Fibroblast of upper back skin (primary cell): Measurements from ENCODE around the gene ARHGEF16.
A peak's percentile ranks its signal among the peaks of the same experiment; 100 is the strongest.

Source experiments
- DNase-seq: peaks from one replicate; pipeline ENCODE4 v3.0.0-alpha.2; 2013

The ARHGEF16 gene

DNA sequence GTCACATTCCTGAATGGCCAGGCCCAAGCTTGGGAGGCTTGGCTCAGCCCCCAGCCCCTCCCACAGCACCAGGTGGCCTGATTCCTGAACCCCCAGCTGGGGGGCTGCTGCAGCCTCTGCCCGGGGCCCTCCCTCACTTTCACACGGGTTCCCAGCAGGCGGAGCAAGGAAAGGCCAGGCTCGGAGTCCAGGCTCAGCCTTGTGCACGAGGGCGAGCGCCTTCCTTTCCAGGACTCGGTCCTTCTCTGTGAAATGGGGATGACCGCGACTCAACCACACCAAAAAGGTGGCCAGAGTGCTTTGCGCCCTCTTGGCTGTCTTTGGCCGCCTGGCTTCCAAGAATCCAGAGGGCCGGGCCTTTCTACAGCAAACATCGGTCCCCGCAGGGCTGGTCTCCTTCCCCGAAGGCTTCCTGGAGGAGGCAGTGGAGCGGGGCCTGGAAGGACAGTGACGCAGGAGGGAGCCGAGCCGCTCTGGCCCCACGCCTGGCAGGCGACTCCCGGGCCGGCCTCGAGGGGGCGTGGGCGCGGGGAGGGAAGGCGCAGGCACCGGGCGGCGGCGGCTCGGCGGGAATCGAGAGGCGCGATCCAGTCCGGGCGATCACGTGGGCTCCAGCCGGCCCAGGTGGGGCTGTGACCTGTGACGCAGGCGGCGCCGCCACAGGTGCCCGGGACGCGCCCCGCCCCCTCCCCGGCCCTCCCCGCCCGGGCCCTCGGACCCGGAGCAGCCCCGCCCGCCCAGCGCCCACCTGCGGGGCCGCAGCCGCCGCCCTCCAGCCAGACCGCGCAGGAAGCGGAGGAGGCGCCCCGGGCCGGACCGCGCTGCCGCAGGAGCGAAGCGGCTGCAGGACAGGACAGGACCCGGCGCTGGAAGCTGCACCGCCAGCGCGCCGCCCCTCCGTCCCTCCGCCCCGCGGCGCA is at the start of gene ARHGEF16:
TSS of gene ARHGEF16 (plus strand) at position 775 of the 920 bp plus-strand sequence. CDS start 8,420 bp downstream, outside the sequence.
- DNase-seq, result peak; percentile 12

DNA sequence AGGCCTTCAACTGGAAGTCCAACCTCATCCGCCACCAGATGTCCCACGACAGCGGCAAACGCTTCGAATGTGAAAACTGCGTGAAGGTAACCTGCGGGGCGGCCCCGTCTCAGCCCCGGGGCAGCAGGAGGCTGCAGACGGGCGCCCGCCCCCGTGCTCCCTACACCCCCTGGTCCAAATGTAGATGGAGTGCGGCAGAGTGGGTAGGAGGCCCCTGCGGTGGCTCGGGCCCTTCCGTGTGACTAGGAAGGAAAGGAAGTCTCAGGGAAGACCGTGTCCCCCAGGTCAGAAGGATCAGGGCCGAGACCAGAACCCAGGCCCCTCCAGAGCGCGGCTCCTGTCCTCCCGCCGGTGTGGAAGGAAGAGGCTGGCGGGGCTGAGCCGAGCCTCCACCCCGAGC is 49.7 kb upstream of the ARHGEF16 start:
- DNase-seq, result no peak

DNA sequence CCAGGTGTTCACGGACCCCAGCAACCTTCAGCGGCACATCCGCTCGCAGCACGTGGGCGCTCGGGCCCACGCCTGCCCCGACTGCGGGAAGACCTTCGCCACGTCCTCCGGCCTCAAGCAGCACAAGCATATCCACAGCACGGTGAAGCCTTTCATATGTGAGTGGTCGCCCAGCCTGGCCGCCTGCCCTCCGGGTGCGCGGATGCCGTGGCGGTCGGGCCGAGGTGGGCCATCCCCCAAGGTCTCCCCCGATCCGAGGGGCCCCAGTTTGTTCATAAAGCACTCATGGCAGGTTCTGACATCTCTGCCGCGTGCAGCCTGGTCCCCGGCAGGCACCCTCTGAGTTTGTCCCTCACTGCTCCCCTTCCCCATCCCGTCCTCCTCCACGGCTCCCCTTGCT is 49.0 kb upstream of the ARHGEF16 start:
- DNase-seq, result no peak

DNA sequence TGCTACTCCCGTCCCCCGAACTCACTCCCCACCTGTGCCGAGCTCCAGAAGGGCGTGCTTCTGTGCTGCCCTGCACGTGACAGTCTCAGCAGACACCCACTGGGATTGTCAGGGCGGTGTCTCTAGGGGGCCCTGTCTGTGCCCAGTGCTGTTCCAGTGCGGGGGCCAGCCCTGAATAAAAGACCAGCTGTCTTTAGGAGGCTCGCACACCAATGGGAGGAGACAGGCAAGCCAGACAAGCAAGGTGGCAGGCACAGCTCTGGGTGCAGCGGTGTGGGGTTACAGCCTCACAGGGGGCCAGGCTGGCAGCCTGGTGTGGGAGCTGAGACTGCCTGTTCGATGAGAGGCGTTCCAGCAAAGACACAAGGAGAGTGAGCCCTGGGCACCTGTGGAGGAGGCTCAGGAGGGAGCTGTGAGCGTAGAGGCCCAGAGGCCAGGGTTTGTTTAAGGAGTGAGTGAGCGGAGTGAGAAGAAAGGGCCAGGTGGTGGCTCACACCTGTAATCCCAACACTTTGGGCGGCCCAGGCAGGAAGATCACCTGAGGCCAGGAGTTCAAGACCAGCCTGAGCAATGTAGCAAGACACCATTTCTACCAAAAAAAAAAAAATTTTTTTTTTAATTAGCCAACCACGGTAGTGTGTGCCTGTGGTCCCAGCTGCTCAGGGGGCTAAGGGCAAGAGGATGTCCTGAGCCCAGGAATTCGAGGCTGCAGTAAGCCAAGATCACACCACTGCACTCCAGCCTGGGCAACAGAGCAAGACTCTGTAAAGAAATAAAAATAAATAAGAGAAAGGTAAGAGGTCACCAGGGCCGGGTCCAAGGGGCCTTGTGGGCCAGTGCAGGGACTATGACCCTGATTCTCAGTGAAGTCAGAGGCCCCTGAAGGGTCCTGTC is 48.2 kb upstream of the ARHGEF16 start:
- no peak for DNase-seq

DNA sequence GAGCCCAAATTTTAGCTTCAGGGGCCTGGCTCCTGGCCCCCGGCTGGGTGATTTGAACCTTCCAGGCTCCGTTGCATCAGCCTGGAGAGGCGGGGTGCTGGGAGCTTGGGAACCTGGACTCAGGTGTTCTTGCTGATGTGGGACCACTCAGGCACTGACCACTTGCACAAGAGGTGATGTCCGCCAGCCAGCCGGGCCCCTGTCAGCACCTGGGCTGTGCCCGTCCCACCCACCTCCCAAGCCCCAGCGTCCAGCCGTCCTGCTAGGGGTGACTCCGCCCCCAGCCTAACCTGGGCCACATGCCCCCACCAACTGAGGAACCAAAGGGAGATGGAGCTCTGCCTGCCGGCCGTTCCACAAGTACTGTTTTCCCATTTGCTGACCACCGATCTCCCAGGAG is 47.4 kb upstream of the ARHGEF16 start:
- no peak for DNase-seq

DNA sequence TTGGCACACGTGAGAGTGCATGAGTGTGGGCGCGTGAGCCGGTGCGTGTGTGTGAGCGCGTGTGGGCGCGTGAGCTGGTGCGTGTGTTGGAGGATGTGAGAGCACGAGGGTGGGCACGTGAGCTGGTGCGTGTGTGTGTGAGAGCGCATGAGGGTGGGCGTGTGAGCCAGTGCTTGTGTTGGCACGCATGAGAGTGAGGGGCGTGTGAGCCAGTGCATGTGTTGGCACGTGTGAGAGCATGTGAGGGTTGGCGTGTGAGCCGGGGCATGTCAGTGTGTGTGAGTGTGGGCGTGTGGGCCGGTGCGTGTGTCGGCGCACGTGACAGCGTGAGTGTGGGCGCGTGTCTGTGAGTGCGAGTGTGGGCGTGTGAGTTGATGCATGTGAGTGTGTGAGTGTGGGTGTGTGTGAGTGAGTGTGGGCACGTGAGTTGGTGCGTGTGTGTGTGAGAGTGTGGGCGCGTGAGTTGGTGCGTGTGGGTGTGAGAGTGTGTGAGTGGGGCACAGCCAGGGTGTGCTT is 45.7 kb upstream of the ARHGEF16 start:
- DNase-seq, result no peak

DNA sequence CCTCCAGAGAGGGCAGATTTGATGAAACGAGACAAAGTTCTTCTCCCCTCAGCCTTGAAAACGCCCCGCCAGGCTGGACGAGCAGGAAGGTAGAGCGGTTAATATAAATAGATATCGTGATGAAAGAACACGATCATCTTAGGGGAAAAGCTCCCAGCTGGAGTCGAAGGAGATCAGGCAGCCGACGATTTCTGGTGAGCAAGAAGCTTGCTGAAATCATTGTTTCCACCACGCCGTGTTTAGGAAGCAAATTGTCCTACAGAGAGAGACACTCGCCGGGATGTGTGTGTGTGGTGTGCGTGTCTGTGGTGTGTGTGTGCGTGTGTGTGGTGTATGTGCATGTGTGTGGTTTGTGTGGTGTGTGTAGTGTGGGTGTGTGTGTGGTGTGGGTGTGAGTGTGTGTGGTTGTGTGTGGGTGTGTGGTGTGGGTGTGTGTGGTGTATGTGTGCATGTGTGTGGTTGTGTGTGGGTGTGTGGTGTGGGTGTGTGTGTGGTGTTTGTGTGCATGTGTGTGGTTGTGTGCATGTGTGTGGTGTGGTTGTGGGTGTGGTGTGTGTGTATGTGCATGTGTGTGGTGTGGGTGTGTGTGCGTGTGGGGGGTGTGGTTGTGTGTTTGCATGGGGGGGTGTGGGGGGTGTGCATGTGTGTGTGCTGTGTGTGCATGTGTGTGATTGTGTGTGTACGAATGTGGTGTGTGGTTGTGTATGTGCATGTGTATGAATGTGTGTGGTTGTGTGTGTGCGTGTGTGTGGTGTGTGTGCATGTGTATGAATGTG is 44.9 kb upstream of the ARHGEF16 start:
- no peak for DNase-seq

DNA sequence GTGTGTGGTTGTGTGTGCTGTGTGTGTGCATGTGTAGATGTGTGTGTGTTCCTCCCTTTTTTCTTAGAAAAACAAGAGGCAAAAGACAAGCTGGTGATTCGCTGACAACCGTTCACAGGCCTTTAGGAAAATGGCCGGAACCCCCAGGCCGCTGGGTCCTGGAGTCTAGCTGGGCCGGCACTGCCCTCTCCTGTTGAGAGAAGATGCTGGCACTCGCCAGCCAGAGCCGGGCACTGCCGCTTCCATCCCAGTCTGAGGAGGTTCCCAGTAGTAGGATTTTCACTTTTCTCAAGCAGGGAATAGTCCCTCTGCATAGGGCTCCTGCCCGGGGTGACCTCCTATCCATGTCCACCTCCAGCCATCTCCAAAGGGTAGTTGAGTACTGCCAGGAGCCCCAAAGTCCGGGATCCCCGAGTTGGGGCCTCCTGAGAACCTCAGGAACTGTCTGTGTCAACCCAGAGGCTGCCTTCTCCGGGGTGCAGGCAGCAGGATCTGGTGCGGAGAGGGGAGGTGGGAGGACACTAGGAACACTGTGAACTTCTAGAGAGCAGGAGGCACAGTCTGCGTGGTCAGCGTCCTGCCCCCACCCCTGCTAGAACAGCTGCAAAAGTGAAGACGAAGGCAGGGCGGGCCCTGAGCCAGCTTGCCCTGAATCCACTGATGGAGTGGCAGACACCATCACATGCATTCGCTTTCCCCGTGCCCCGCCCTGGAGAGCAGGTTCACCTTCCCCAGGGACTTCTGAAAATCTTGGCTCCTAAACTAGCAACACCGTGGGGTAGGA is 44.1 kb upstream of the ARHGEF16 start:
- peak; percentile 66 for DNase-seq

DNA sequence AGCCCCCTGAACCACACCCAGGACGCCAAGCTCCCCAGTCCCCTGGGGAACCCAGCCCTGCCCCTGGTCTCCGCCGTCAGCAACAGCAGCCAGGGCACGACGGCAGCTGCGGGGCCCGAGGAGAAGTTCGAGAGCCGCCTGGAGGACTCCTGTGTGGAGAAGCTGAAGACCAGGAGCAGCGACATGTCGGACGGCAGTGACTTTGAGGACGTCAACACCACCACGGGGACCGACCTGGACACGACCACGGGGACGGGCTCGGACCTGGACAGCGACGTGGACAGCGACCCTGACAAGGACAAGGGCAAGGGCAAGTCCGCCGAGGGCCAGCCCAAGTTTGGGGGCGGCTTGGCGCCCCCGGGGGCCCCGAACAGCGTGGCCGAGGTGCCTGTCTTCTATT is 42.7 kb upstream of the ARHGEF16 start:
- no peak for DNase-seq

DNA sequence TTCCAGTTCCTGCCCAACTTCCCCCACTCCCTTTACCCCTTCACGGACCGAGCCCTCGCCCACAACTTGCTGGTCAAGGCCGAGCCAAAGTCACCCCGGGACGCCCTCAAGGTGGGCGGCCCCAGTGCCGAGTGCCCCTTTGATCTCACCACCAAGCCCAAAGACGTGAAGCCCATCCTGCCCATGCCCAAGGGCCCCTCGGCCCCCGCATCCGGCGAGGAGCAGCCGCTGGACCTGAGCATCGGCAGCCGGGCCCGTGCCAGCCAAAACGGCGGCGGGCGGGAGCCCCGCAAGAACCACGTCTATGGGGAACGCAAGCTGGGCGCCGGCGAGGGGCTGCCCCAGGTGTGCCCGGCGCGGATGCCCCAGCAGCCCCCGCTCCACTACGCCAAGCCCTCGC is 42.1 kb upstream of the ARHGEF16 start:
- no peak for DNase-seq

DNA sequence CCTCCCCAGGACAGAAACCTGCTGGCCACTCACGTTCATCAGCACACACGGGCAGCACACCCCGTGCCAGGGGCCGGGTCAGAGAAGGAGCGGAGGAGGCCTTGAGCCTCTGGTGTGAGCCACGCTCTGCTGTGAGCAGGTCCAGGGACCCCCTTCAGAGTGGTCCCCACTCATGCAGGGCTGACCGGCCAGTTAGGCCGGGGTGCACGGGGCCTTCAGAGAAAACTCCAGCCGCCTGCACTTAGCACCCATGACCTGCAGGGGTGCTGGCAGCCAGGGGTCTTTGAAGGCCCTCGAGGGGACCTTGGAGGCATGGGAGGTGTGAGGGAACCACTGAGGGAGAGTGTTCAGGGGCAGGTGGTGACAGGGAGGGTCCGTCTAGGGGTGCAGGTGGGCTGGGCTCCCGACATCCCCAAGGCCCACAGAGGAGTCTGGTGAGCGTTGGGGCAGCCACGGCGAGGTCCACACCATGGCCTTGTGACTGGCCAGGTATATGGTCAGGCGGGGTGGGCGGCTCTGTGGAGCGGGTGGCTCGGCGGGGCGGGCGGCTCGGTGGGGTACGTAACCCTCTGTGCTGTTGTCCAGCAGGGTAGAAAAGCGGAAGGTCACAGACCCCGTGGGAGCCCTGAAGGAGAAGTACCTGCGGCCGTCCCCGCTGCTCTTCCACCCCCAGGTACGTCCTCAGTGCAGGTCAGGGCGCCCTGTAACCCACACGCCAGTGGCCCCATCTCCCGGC is 40.3 kb upstream of the ARHGEF16 start:
- DNase-seq, result no peak

DNA sequence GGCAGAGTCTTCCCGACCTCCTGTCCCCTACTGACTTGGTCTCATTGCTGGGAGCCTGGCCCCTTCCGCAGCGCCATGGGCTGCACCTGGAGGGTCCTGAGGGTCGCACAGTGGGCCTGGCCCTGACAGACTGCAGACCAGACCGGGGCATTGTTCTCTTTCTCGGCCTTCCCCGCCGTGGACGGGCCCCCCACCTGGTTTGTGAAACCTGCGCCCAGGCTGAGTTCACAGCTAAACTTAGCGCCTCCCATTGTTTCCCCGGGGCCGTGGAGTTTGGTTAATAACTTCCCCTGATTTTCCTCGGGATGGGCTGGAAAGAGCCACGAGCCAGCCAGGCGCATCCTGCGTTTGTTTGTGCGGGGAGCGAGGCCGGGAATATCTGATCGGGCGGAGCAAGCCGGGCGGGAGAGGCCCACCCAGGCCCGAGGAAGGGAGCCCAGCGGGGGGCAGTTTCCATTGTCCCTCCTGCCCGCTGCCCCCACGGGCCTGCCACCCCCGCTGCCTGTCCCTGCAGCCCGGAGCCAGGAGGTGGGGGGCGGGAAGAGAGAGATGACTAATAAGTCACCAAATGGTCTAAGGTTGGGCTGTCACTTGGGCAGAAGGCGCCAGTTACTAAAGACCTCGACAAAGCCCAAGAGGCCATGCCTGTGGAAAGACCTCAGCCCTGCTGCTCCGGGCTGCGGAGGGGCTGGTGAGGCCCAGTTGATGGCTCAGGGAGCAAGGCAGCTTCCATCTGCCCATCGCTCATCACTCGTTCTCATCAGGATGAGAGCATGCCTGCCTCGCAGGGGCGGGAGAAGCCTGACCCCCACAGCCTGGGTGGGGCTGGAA is 39.0 kb upstream of the ARHGEF16 start:
- DNase-seq, result no peak

DNA sequence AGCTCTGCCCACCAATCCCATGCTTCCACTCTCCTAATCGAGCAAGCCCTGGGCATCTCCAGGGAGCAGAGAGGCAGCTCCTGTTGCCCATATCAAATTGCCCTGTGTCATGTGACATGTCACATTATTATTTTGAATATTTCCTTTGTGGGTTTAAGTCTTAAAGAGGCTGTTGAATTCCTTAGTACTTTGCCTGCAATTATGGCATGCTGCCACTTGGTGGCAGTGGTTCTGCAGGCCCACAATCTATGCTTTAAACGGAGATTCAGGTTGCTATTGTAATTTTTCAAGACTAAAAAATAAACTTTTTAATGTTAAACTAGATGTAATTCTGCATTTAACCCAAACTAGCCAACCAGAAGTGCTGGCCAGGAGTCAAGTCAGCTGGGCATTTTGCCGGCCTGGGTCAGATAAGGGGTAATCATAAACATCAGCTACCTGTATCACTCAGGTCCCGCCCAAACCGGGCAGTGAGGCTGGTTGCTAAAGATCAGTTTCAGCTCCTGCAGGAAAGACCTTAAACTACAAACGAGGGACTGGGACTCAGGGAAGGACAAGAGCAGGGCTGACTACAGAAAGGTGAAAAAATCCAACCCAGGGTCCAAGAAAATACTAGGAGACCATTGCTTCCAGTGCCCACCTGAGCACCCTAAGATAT is 37.3 kb upstream of the ARHGEF16 start:
- no peak for DNase-seq

DNA sequence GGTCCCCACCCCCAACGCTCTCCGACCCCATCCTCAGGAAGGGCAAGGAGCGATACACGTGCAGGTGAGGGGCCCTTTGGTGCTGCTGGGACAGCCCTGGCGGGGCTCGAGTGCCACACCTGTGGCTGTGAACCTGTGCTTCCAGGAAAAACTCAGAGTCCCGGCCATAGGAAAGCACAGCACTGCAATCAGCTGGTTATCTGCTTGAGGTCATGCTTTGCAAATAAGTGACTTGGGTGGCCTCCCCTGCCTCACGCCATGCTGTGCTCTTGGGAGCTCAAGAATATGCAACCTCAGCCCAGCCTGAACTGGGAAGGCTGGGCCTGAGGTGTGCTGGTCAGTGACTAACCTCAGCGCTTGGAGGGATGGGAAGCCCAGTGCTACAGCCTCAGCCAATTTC is 36.5 kb upstream of the ARHGEF16 start:
- DNase-seq, result no peak

DNA sequence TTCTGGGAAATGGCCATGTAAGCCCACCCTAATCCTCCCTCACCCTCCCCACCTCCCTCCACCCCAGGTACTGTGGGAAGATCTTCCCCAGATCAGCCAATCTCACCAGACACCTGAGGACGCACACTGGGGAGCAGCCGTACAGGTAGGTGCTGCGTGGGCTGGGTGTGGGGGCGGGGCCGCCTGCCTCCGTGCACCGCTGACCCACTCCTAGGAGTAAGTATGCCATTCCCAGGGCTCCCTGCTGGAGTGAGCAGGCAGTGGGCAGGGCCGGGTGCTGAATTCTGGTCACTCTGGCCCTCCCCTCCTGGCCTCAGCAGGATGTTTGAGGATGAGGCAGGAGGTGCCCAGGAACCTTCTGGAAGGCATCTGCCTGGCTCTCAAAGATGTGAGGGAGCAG is 35.9 kb upstream of the ARHGEF16 start:
- no peak for DNase-seq

DNA sequence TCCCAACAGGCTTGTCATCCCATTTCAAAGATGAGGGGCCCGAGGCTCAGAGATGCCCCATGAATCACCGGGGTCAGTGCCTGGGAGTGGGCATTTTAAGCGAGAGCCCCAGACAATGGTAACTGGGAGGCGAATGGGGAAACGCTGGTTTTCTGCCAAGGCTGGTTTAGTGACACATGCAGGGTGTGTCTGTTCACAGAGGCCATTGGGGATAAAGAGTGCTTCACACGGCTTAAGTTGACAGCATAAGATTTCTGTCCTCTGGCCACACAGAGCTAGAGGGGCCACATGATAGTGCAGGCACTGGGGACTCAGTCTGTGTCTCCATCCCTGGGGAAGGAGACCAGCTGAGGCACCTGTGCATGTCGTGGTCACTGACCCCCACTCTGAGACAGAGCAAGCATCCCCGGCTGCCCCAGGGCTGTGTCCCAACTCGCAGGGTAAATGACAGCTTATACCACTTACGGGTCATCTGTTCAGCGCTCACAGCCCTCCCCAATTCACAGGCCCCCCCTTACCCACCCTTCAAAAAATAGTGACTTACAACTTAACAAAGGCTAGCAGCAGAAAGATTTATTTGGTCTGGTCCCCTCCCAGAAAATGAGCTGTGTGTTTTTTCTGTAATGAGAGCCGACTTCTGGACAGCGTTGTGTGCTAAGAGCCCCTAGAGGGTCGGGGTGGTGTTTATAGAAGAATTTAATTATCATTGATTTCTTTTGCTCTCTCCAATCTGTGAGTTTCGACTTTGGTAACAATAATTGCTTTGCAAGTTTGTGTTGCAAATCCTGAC is 34.9 kb upstream of the ARHGEF16 start:
- no peak for DNase-seq

DNA sequence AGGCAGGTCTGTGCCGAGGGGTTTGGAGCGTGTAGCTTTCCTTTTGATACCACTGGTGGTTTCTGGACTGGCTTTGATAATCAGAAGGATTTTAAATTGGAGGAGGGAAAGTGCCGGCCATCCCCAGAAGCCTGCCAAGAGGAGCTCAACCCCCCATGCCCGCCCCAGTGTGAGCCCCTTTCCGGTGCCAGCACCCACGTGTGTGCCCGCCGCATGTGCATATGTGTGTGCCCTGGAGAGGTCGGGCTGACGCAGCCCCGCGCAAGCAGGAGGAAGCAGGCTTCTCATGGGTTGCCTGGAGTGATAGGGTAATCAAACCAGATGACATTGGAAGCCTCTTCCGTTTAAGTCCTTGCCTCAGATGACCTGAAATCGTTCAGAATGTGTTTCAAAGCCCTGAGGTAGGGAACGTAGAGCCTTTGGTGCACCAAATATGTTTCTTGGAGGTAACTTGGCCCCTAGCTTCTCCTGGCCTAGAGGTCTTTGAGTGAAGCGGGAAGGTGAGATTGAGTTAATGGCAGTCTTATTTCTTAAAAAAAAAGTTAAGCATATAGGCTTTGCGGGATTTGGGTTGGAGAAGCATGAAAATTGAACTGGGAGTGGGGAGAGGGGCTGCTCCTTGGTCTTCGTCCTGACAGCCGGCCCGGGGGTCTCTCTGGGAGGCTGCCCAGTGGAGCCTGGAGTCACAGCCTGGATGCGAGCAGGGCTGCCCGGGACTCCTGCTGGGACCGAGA is 34.1 kb upstream of the ARHGEF16 start:
- no peak for DNase-seq

DNA sequence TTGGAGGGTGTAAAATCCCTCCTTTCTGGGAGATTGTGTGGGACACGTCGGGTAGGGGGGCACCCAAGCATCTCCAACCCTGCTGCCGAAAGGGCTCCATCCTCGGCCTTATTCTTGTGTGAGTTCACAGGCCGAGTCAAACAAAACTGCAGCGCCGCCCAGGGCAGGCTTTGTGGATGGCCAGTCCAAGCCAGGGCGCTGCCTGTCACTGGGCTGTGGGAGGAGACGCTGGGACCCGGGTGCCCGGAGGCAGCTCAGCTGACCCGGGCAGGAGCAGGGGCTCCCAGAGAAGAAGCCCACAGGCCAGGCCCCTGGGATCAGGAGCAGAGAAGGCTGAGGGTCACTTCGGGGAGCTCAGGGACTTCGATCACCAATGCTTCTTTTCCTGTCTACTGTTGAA is 31.8 kb upstream of the ARHGEF16 start:
- DNase-seq, result no peak
